ENCODE results near the gene POU3F1.

- TF ChIP-seq EZH2phosphoT487 (IDR thresholded peaks at IDR 0.05) (no peak), CTCF (IDR thresholded peaks at IDR 0.05) (no peak)
Observed at GRCh38 chr1:38012363-38013226, 34.0 kb downstream of the POU3F1 start, which contains the start of gene UTP11.

Measured in neural progenitor cell (in vitro differentiated cells).